ENCODE data around the gene TTR. TPM values are rescaled to one million over a fixed set of nuclear protein-coding genes. Genes with fewer than 3 reads are reported as not detected.

The TTR gene
- total RNA-seq, 2 donors from 2014 or later, result 1.7 to 2.8 TPM

- Histone ChIP-seq H3K27me3 (no peaks in the 10 kb centered on the region), H3K36me3 (no peaks in the 10 kb centered on the region), H3K9ac (ENCODE audit: low read depth in 2 of 2, low read length in 2 of 2) (no peak overlapping the region), H3K4me1 (no peaks in the 10 kb centered on the region), H3K27ac (no peak overlapping the region), H3K9me3 (no peaks in the 10 kb centered on the region), H3K4me3 (no peak overlapping the region)
- TF ChIP-seq CTCF (IDR thresholded peaks at IDR 0.05), result no peak
- no peak for DNase-seq
- intact Hi-C loops (cut with DNase I), result no loop called here
Measured at GRCh38 chr18:31592506-31593157, 955 bp downstream of the TTR start.

GRCh38 chr18:31595121-31595771 is 3.6 kb downstream of the TTR start:
- DNase-seq, result no peak
- Histone ChIP-seq H3K9me3 (no peaks in the 10 kb centered on the region), H3K27me3 (no peaks in the 10 kb centered on the region), H3K9ac (ENCODE audit: low read depth in 2 of 2, low read length in 2 of 2) (no peak overlapping the region), H3K27ac (no peak overlapping the region), H3K4me3 (no peak overlapping the region), H3K4me1 (no peaks in the 10 kb centered on the region), H3K36me3 (no peaks in the 10 kb centered on the region)
- TF ChIP-seq CTCF (IDR thresholded peaks at IDR 0.05), result no peak
- intact Hi-C loops (cut with DNase I), result no loop called here

GRCh38 chr18:31596081-31596872 is 4.6 kb downstream of the TTR start:
- no peak overlapping the region for H3K4me3 ChIP-seq
- intact Hi-C loops (cut with DNase I), result no loop called here
- no peak for TF ChIP-seq CTCF (IDR thresholded peaks at IDR 0.05)
- no peaks in the 10 kb centered on the region for H3K27me3 ChIP-seq
- no peak for DNase-seq
- no peak overlapping the region for H3K9ac ChIP-seq (ENCODE audit: low read depth in 2 of 2, low read length in 2 of 2)
- H3K9me3 ChIP-seq, result no peaks in the 10 kb centered on the region
- H3K4me1 ChIP-seq, result no peaks in the 10 kb centered on the region
- H3K27ac ChIP-seq, result no peak overlapping the region
- H3K36me3 ChIP-seq, result no peaks in the 10 kb centered on the region

- Histone ChIP-seq H3K9ac (ENCODE audit: low read depth in 2 of 2, low read length in 2 of 2) (no peak overlapping the region), H3K27ac (no peak overlapping the region), H3K4me3 (no peak overlapping the region), H3K36me3 (no peaks in the 10 kb centered on the region), H3K4me1 (no peaks in the 10 kb centered on the region), H3K27me3 (no peaks in the 10 kb centered on the region), H3K9me3 (no peaks in the 10 kb centered on the region)
- DNase-seq, result no peak
- intact Hi-C loops (cut with DNase I), result no loop called here
- TF ChIP-seq CTCF (IDR thresholded peaks at IDR 0.05), result no peak
Measured at GRCh38 chr18:31598021-31598805, 6.5 kb downstream of the TTR start.

GRCh38 chr18:31603315-31603714 is 11.6 kb downstream of the TTR start:
- Histone ChIP-seq H3K4me1 (no peaks in the 10 kb centered on the region), H3K9ac (ENCODE audit: low read depth in 2 of 2, low read length in 2 of 2) (no peak overlapping the region), H3K27ac (no peak overlapping the region), H3K36me3 (no peaks in the 10 kb centered on the region), H3K9me3 (no peaks in the 10 kb centered on the region), H3K4me3 (no peak overlapping the region), H3K27me3 (no peaks in the 10 kb centered on the region)
- no peak for TF ChIP-seq CTCF (IDR thresholded peaks at IDR 0.05)
- no peak for DNase-seq
- intact Hi-C loops (cut with DNase I), result no loop called here
